H1 (cell line): ENCODE measurements around the gene SARS2. TPM values are rescaled to one million over a fixed set of nuclear protein-coding genes. Genes with fewer than 3 reads are reported as not detected.
A peak's percentile ranks its signal among the peaks of the same experiment; 100 is the strongest.

Source experiments
- CHD1 ChIP-seq: IDR thresholded peaks from 2 replicates; pipeline ENCODE4 v1.6.1; 2012; ENCODE audit warnings: low read depth, low read length, improper control_type of control experiment
- RBBP5 ChIP-seq: IDR thresholded peaks from 2 replicates; pipeline ENCODE4 v1.7.1; 2012; ENCODE audit warnings: low read depth, mild to moderate bottlenecking, inconsistent platforms, low read length, moderate library complexity, borderline replicate concordance
- SIRT6 ChIP-seq: IDR thresholded peaks from one replicate; pipeline ENCODE4 v1.7.1; 2012; ENCODE audit warnings: low read length, inconsistent platforms
- YY1 ChIP-seq: IDR thresholded peaks from 2 replicates; pipeline ENCODE4 v1.6.1; 2011; ENCODE audit warnings: low read depth, mild to moderate bottlenecking, low read length
- polyA plus RNA-seq, 7 experiments: library from polyadenylated mRNA; depleted of rRNA in 3 of 7; stranded (reverse) in 5 of 7; unstranded in 2 of 7; fragments of >200 nt in 5 of 7; fragments of 200-250 nt in 2 of 7; gene quantifications; 1 replicate in 5 of 7; 2 replicates in 1 of 7; 4 replicates in 1 of 7; pipeline versions ENCODE4 v1.2.1 to v1.2.3, GENCODE V29; 2011 to 2013; ENCODE audit warnings: missing spikeins in 2 of 7, mixed read lengths in 2 of 7
- total RNA-seq: library from RNA; stranded (reverse); fragmentation: NEBNext Ultra II Directional; extraction: Animal tissue kit (Norgen Biotek cat#: 25700); gene quantifications from 2 replicates; pipeline ENCODE4 v1.2.1, GENCODE V29; 2021

Gene SARS2
- total and polyA plus RNA-seq, 2 of the 8 experiments (the other 6 are each of a cell fraction or from before 2014, with no cell fraction given), result 68.0 to 102 TPM

DNA sequence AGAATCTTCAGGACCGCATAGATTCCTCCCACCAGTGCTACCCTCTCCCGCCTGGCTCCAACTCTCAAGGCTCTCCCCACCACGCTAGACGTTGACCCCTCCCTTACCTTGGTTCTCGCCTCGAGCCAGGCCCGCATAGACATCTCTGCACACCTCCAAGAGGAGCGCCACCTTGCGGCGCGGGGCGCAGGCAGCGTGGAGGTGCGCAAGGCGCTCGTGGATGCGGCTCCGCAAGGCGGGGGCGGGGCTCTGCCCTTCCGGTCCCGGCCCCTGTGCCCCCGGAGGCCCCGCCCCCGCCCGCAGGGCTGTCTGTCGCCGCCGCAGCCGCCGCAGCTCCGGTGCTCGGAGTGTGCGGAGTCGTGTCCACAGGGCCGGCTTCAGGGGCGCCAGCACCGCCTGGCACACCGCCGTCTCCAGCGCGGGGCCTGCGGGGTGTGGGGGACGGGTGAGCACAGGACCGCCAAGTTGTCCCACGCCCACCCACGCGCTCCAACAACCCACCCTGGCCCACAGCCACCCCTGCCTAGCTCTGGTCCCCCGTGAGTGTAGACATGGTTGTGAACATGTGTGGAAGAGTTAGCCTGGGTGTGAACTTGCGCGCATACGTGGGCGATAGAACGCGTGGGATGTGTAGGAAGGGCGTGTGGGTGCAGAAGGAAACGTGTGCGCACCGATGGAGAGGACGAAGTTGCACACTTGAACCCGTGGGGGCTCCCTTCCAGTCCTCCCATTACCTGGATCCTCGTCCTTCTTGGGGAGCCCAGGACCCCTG lies 60.5 kb downstream of the SARS2 start (continued):
- TF ChIP-seq CHD1 (no peak), RBBP5 (no peak), YY1 (0 out of 2 replicates have a peak, but pooled peaks have one; percentile 31), SIRT6 (no peak)
